Esophagus squamous epithelium (tissue), 4 donors: ENCODE data around the gene LPIN1.

Experiments
- POLR2A ChIP-seq, 4 donors: fragments of 450-650 bp; IDR thresholded peaks; one replicate each; pipeline ENCODE4 v1.6.1; 2017; ENCODE audit warnings: antibody characterized with exemption in 4 of 4, mild to moderate bottlenecking in 4 of 4, moderate library complexity in 3 of 4
- TF ChIP-seq, protein P1 (sequence below), 6 experiments: fragments of 450-650 bp in 4 of 6; fragments of 200-600 bp in 2 of 6; sonication (generic) in 2 of 6; IDR thresholded peaks; one replicate each; pipeline ENCODE4 v1.5.1; 2016 to 2019; ENCODE audit warnings: antibody characterized with exemption in 6 of 6, mild to moderate bottlenecking in 4 of 6, moderate library complexity in 4 of 6

DNA sequence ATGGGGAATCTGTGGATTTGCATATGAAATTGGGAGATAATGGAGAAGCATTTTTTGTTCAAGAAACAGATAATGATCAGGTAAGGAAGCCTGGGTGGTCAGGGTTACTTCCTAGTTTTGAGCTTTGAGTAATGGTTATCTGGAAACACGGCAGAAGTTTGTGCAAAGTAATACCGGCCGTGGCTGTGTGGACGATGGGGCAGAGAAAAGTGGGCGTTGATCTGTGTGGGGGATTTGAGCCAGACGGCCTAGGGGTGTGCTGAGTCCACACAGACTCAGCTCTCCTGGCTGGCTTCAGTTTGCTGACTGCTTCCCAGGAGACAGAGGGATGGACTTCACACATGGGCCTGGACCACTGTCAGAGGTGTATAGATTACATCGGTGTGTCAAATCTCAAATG, 21.3 kb downstream of the LPIN1 start:
- TF ChIP-seq POLR2A (IDR thresholded peaks at IDR 0.05): no peak
- TF ChIP-seq, protein P1, sequence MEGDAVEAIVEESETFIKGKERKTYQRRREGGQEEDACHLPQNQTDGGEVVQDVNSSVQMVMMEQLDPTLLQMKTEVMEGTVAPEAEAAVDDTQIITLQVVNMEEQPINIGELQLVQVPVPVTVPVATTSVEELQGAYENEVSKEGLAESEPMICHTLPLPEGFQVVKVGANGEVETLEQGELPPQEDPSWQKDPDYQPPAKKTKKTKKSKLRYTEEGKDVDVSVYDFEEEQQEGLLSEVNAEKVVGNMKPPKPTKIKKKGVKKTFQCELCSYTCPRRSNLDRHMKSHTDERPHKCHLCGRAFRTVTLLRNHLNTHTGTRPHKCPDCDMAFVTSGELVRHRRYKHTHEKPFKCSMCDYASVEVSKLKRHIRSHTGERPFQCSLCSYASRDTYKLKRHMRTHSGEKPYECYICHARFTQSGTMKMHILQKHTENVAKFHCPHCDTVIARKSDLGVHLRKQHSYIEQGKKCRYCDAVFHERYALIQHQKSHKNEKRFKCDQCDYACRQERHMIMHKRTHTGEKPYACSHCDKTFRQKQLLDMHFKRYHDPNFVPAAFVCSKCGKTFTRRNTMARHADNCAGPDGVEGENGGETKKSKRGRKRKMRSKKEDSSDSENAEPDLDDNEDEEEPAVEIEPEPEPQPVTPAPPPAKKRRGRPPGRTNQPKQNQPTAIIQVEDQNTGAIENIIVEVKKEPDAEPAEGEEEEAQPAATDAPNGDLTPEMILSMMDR (IDR thresholded peaks at IDR 0.05): no peak
